Measurements from ENCODE around the gene DCTN4. TPM values are rescaled to one million over a fixed set of nuclear protein-coding genes. Genes with fewer than 3 reads are reported as not detected.

DCTN4 gene
- total RNA-seq, 1 donor = 73.9 TPM

- no peak for TF ChIP-seq CTCF (IDR thresholded peaks at IDR 0.05; ENCODE audit: insufficient read depth, low read length)
- H3K4me3 ChIP-seq (ENCODE audit: low read depth, low read length) = no peak overlapping the region
- DNase-seq (ENCODE audit: low read depth) = no peak
Observed at GRCh38 chr5:150662731-150663516, 95.9 kb downstream of the DCTN4 start.

- DNase-seq (ENCODE audit: low read depth) = no peak
- TF ChIP-seq CTCF (IDR thresholded peaks at IDR 0.05; ENCODE audit: insufficient read depth, low read length) = no peak
- H3K4me3 ChIP-seq (ENCODE audit: low read depth, low read length) = no peak overlapping the region
Observed at GRCh38 chr5:150661821-150662596, 96.8 kb downstream of the DCTN4 start.

GRCh38 chr5:150661086-150661485 is 97.7 kb downstream of the DCTN4 start, which contains the start of gene MYOZ3:
Gene MYOZ3 (plus strand): TSS chr5:150661251. CDS start chr5:150662942, 1,691 bp downstream.
- TF ChIP-seq CTCF (IDR thresholded peaks at IDR 0.05; ENCODE audit: insufficient read depth, low read length) = no peak
- DNase-seq (ENCODE audit: low read depth) = no peak
- H3K4me3 ChIP-seq (ENCODE audit: low read depth, low read length) = no peak within 1 kb of the TSS

- TF ChIP-seq CTCF (IDR thresholded peaks at IDR 0.05; ENCODE audit: insufficient read depth, low read length) = no peak
- DNase-seq (ENCODE audit: low read depth) = no peak
- H3K4me3 ChIP-seq (ENCODE audit: low read depth, low read length) = no peak overlapping the region
Observed at GRCh38 chr5:150660108-150660831, 98.5 kb downstream of the DCTN4 start.

- H3K4me3 ChIP-seq (ENCODE audit: low read depth, low read length) = no peak overlapping the region
- DNase-seq (ENCODE audit: low read depth) = no peak
- no peak for TF ChIP-seq CTCF (IDR thresholded peaks at IDR 0.05; ENCODE audit: insufficient read depth, low read length)
Observed at GRCh38 chr5:150659360-150660107, 99.3 kb downstream of the DCTN4 start.

GRCh38 chr5:150658699-150659265 is 100.0 kb downstream of the DCTN4 start:
- no peak for DNase-seq (ENCODE audit: low read depth)
- no peak overlapping the region for H3K4me3 ChIP-seq (ENCODE audit: low read depth, low read length)
- no peak for TF ChIP-seq CTCF (IDR thresholded peaks at IDR 0.05; ENCODE audit: insufficient read depth, low read length)

All from fibroblast of the aortic adventitia (primary cell).